ENCODE results near the gene ZNF536.

Gene ZNF536

DNA sequence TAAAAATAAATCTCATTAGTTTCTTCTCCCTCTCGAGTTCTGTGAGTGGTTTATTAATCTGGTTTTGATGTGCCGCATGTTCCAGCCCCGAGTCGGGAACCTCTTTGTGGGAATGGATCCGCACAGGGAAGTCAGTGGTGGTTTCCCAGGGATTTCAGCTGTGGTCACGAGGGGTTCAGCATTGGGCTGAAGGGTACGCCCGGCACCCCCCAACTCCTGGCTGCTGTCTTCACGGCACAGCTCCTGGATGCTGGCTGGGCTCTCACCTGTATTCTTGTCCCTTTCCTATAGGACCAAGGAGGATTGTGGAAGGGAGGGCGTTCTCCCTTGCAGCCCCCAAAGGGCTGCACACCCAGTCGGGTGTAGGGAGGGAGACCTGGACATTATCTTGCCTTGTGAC, 167.8 kb downstream of the ZNF536 start:
- 82% methylated on average over 11 of the region's 11 CpGs for WGBS
- no peak for DNase-seq
- Histone ChIP-seq H2AK5ac (ENCODE audit: low read length, severe bottlenecking) (no peak overlapping the region), H3K4me3 (ENCODE audit: insufficient read depth in 1 of 2, low read depth in 1 of 2, low read length in 2 of 2) (no peak overlapping the region), H3K4me1 (ENCODE audit: control insufficient read depth, insufficient read depth, low read depth, low read length) (no peaks in the 10 kb centered on the region), H4K8ac (ENCODE audit: low read length) (no peak overlapping the region), H3K4me2 (ENCODE audit: low read length, poor library complexity, severe bottlenecking) (no peak overlapping the region), H3K36me3 (ENCODE audit: control insufficient read depth in 1 of 2, insufficient read depth in 2 of 2, low read depth in 1 of 2, low read length in 2 of 2) (no peaks in the 10 kb centered on the region), H2BK5ac (ENCODE audit: low read depth, low read length, poor library complexity, severe bottlenecking) (no peak overlapping the region), H3K9me3 (ENCODE audit: control insufficient read depth, low read length) (no peaks in the 10 kb centered on the region), H3K27ac (ENCODE audit: low read length, poor library complexity, severe bottlenecking) (no peak overlapping the region), H2AFZ (ENCODE audit: low read depth, low read length) (no peak overlapping the region), H4K91ac (ENCODE audit: low read length) (no peak overlapping the region), H2BK12ac (ENCODE audit: low read length in 2 of 2) (no peak overlapping the region), H3K4ac (ENCODE audit: low read depth in 1 of 2, low read length in 2 of 2) (no peak overlapping the region), H3K14ac (ENCODE audit: low read length in 2 of 2) (no peak overlapping the region), H3K79me1 (replicated peaks; ENCODE audit: low read length, poor library complexity, severe bottlenecking) (no peaks in the 10 kb centered on the region), H3K27me3 (ENCODE audit: control insufficient read depth in 1 of 2, insufficient read depth in 1 of 2, low read length in 2 of 2) (no peaks in the 10 kb centered on the region), H3K23ac (ENCODE audit: low read length in 2 of 2) (no peak overlapping the region), H3K9ac (ENCODE audit: low read length) (no peak overlapping the region), H2BK15ac (ENCODE audit: low read depth, poor library complexity, severe bottlenecking) (no peak overlapping the region), H3K18ac (ENCODE audit: low read depth in 1 of 2, low read length in 2 of 2) (no peak overlapping the region), H2BK120ac (ENCODE audit: low read depth, low read length) (no peak overlapping the region)

DNA sequence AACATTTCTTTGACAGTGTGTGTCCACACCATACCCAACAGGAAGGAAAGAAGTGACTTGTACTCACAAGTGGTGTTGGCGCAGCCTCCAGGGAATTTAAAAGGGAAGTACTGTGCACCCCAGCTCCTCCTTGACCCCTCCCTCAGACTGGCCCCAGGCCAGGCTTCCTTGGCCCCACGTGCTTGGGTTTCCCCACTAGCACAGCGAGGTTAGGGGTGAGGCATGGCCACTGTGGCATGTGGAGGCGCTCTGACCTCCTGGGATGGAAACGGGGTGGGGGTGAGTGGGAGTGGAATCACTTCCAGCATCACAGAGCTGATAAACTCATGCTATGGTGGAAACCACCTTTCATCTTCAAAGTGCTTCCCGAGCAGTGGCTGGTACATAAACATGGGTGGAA, 168.6 kb downstream of the ZNF536 start:
- Histone ChIP-seq H3K9ac (ENCODE audit: low read length) (no peak overlapping the region), H3K4me3 (ENCODE audit: insufficient read depth in 1 of 2, low read depth in 1 of 2, low read length in 2 of 2) (no peak overlapping the region), H2BK120ac (ENCODE audit: low read depth, low read length) (no peak overlapping the region), H4K91ac (ENCODE audit: low read length) (no peak overlapping the region), H3K9me3 (ENCODE audit: control insufficient read depth, low read length) (no peaks in the 10 kb centered on the region), H3K4ac (ENCODE audit: low read depth in 1 of 2, low read length in 2 of 2) (no peak overlapping the region), H4K8ac (ENCODE audit: low read length) (no peak overlapping the region), H3K4me2 (ENCODE audit: low read length, poor library complexity, severe bottlenecking) (no peak overlapping the region), H2BK12ac (ENCODE audit: low read length in 2 of 2) (no peak overlapping the region), H3K27ac (ENCODE audit: low read length, poor library complexity, severe bottlenecking) (no peak overlapping the region), H3K27me3 (ENCODE audit: control insufficient read depth in 1 of 2, insufficient read depth in 1 of 2, low read length in 2 of 2) (no peaks in the 10 kb centered on the region), H3K4me1 (ENCODE audit: control insufficient read depth, insufficient read depth, low read depth, low read length) (no peaks in the 10 kb centered on the region), H2AFZ (ENCODE audit: low read depth, low read length) (no peak overlapping the region), H3K14ac (ENCODE audit: low read length in 2 of 2) (no peak overlapping the region), H3K79me1 (replicated peaks; ENCODE audit: low read length, poor library complexity, severe bottlenecking) (no peaks in the 10 kb centered on the region), H2BK5ac (ENCODE audit: low read depth, low read length, poor library complexity, severe bottlenecking) (no peak overlapping the region), H3K18ac (ENCODE audit: low read depth in 1 of 2, low read length in 2 of 2) (no peak overlapping the region), H3K36me3 (ENCODE audit: control insufficient read depth in 1 of 2, insufficient read depth in 2 of 2, low read depth in 1 of 2, low read length in 2 of 2) (no peaks in the 10 kb centered on the region), H3K23ac (ENCODE audit: low read length in 2 of 2) (no peak overlapping the region), H2AK5ac (ENCODE audit: low read length, severe bottlenecking) (no peak overlapping the region), H2BK15ac (ENCODE audit: low read depth, poor library complexity, severe bottlenecking) (no peak overlapping the region)
- DNase-seq: no peak
- WGBS: 68% methylated on average over 6 of the region's 6 CpGs

DNA sequence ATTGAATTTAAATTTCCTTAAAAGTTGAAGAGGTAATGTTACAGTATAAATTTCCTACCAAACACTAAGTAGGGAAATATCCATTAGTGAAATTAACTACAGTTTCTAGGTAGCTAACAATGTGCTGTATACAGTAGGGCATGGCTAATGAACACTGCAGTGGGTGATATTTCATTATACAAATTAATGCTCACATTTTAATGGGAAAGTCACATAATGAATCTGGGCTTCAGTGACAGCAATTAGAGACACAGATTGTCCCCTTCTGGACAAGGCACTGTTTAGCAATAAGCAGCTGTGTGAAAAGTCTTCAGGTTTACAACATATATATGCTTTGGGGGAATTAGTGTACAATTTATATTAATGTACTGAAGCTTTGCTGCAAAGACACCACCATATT, 169.4 kb downstream of the ZNF536 start:
- Histone ChIP-seq H2BK15ac (ENCODE audit: low read depth, poor library complexity, severe bottlenecking) (no peak overlapping the region), H3K4me2 (ENCODE audit: low read length, poor library complexity, severe bottlenecking) (no peak overlapping the region), H3K27ac (ENCODE audit: low read length, poor library complexity, severe bottlenecking) (no peak overlapping the region), H3K79me1 (replicated peaks; ENCODE audit: low read length, poor library complexity, severe bottlenecking) (no peaks in the 10 kb centered on the region), H3K14ac (ENCODE audit: low read length in 2 of 2) (no peak overlapping the region), H2BK120ac (ENCODE audit: low read depth, low read length) (no peak overlapping the region), H3K9me3 (ENCODE audit: control insufficient read depth, low read length) (no peaks in the 10 kb centered on the region), H2AFZ (ENCODE audit: low read depth, low read length) (no peak overlapping the region), H2BK5ac (ENCODE audit: low read depth, low read length, poor library complexity, severe bottlenecking) (no peak overlapping the region), H3K36me3 (ENCODE audit: control insufficient read depth in 1 of 2, insufficient read depth in 2 of 2, low read depth in 1 of 2, low read length in 2 of 2) (no peaks in the 10 kb centered on the region), H4K91ac (ENCODE audit: low read length) (no peak overlapping the region), H4K8ac (ENCODE audit: low read length) (no peak overlapping the region), H3K4ac (ENCODE audit: low read depth in 1 of 2, low read length in 2 of 2) (no peak overlapping the region), H2AK5ac (ENCODE audit: low read length, severe bottlenecking) (no peak overlapping the region), H3K27me3 (ENCODE audit: control insufficient read depth in 1 of 2, insufficient read depth in 1 of 2, low read length in 2 of 2) (no peaks in the 10 kb centered on the region), H3K23ac (ENCODE audit: low read length in 2 of 2) (no peak overlapping the region), H3K4me3 (ENCODE audit: insufficient read depth in 1 of 2, low read depth in 1 of 2, low read length in 2 of 2) (no peak overlapping the region), H3K18ac (ENCODE audit: low read depth in 1 of 2, low read length in 2 of 2) (no peak overlapping the region), H3K4me1 (ENCODE audit: control insufficient read depth, insufficient read depth, low read depth, low read length) (no peaks in the 10 kb centered on the region), H3K9ac (ENCODE audit: low read length) (no peak overlapping the region), H2BK12ac (ENCODE audit: low read length in 2 of 2) (no peak overlapping the region)
- no peak for DNase-seq

DNA sequence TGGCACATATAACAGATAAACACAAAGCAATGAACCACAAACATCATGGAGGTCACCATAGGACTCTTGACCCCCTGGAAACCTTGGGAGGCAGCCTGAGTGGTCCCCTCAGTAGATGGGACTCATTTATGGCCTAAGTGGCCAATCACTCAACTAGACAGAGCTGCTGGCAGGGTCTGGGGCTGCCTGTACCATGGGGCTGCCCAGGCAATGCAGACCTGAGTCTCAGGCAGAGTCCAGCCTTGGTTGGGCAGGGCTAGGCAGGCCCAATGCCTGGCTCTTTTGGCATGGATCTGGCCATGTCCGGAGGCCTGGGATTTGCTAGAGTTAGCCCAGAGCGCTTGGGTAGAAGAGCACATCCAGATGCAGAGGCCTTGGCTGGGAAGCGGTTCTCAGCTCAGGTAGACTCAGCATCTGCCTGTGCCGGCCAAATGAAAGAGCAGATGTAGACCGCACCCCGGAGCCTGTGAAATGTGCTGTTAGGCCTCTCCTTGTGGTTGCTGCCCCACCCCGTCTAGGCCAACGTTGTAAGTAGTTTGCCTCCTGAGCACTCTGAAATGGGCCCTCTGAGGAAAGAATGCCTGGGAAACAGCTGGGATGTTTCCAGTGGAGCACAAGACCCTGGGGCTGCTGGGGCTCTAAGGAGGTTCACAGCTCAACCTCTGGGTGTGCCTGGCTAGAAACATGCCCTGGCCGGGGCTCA, 171.2 kb downstream of the ZNF536 start:
- no peak overlapping the region for H2BK120ac ChIP-seq (ENCODE audit: low read depth, low read length)
- H2BK5ac ChIP-seq (ENCODE audit: low read depth, low read length, poor library complexity, severe bottlenecking): no peak overlapping the region
- no peak overlapping the region for H3K18ac ChIP-seq (ENCODE audit: low read depth in 1 of 2, low read length in 2 of 2)
- no peak overlapping the region for H3K4me3 ChIP-seq (ENCODE audit: insufficient read depth in 1 of 2, low read depth in 1 of 2, low read length in 2 of 2)
- H2AFZ ChIP-seq (ENCODE audit: low read depth, low read length): no peak overlapping the region
- H3K4me2 ChIP-seq (ENCODE audit: low read length, poor library complexity, severe bottlenecking): no peak overlapping the region
- H3K4ac ChIP-seq (ENCODE audit: low read depth in 1 of 2, low read length in 2 of 2): no peak overlapping the region
- H3K9ac ChIP-seq (ENCODE audit: low read length): no peak overlapping the region
- H2BK12ac ChIP-seq (ENCODE audit: low read length in 2 of 2): no peak overlapping the region
- no peak for DNase-seq
- no peak overlapping the region for H4K8ac ChIP-seq (ENCODE audit: low read length)
- no peaks in the 10 kb centered on the region for H3K79me1 ChIP-seq (replicated peaks; ENCODE audit: low read length, poor library complexity, severe bottlenecking)
- no peak overlapping the region for H3K14ac ChIP-seq (ENCODE audit: low read length in 2 of 2)
- H2BK15ac ChIP-seq (ENCODE audit: low read depth, poor library complexity, severe bottlenecking): no peak overlapping the region
- WGBS: 80% methylated on average over 9 of the region's 9 CpGs
- H3K27me3 ChIP-seq (ENCODE audit: control insufficient read depth in 1 of 2, insufficient read depth in 1 of 2, low read length in 2 of 2): no peaks in the 10 kb centered on the region
- no peaks in the 10 kb centered on the region for H3K9me3 ChIP-seq (ENCODE audit: control insufficient read depth, low read length)
- H4K91ac ChIP-seq (ENCODE audit: low read length): no peak overlapping the region
- no peaks in the 10 kb centered on the region for H3K36me3 ChIP-seq (ENCODE audit: control insufficient read depth in 1 of 2, insufficient read depth in 2 of 2, low read depth in 1 of 2, low read length in 2 of 2)
- no peak overlapping the region for H3K27ac ChIP-seq (ENCODE audit: low read length, poor library complexity, severe bottlenecking)
- H3K23ac ChIP-seq (ENCODE audit: low read length in 2 of 2): no peak overlapping the region
- no peaks in the 10 kb centered on the region for H3K4me1 ChIP-seq (ENCODE audit: control insufficient read depth, insufficient read depth, low read depth, low read length)
- no peak overlapping the region for H2AK5ac ChIP-seq (ENCODE audit: low read length, severe bottlenecking)

Measured in mesenchymal stem cell (in vitro differentiated cells and primary cell).